Naive thymus-derived CD4-positive, alpha-beta T cell (primary cell): ENCODE results near the gene SSC5D. TPM values are rescaled to one million over a fixed set of nuclear protein-coding genes. Genes with fewer than 3 reads are reported as not detected.
"Not testable (repeated sequence)": the region's sequence is repeated elsewhere in the genome, so short reads cannot be mapped to it uniquely, and the experiment has no call there.

ENCODE experiments used
- ATAC-seq: fragments of 150-1000 bp; cut with Tn5 transposase; 2 replicates; pipeline ENCODE4 v1.10.0; 2021; ENCODE audit warnings: mild to moderate bottlenecking, moderate library complexity
- CTCF ChIA-PET: fragments of 350-600 bp; sonication (Branson Sonifier 250); formaldehyde crosslinking; loops from one replicate; lab custom pipeline; 2021; ENCODE audit warnings: antibody characterized with exemption; lab: Charles Lee
- POLR2A ChIA-PET: fragments of 350-600 bp; sonication (Branson Sonifier 250); formaldehyde crosslinking; loops from one replicate; lab custom pipeline; 2021; ENCODE audit warnings: antibody characterized with exemption, inconsistent platforms; lab: Charles Lee
- DNase-seq, 9 donors: peaks; one replicate each; pipeline versions ENCODE4 v3.0.0 to v3.0.0-alpha.2; 2020 to 2022; ENCODE audit warnings: mixed read lengths in 1 of 9
- H3K27ac ChIP-seq: one replicate; pipeline ENCODE4 v1.7.0; 2013; ENCODE audit warnings: mild to moderate bottlenecking, low read depth, low read length, moderate library complexity
- H3K27me3 ChIP-seq, 2 donors: one replicate each; pipeline ENCODE4 v1.7.0; 2013; ENCODE audit warnings: low read length in 2 of 2, mild to moderate bottlenecking in 2 of 2, moderate library complexity in 2 of 2; ENCODE audit not compliant: control insufficient read depth in 2 of 2, insufficient read depth in 2 of 2
- H3K36me3 ChIP-seq, 3 experiments: 1 replicate in 2 of 3; 2 replicates in 1 of 3; pipeline ENCODE4 v1.7.0; 2013; ENCODE audit warnings: low read length in 3 of 3, mild to moderate bottlenecking in 3 of 3, moderate library complexity in 1 of 3; ENCODE audit not compliant: insufficient read depth in 3 of 3, control insufficient read depth in 2 of 3
- H3K4me1 ChIP-seq, 2 donors: one replicate each; pipeline ENCODE4 v1.7.0; 2013; ENCODE audit warnings: low read length in 2 of 2, mild to moderate bottlenecking in 2 of 2, moderate library complexity in 1 of 2; ENCODE audit not compliant: control insufficient read depth in 2 of 2, insufficient read depth in 2 of 2
- H3K4me3 ChIP-seq: 2 replicates; pipeline ENCODE4 v1.7.0; 2013; ENCODE audit warnings: mild to moderate bottlenecking, low read length
- H3K9me3 ChIP-seq, 3 experiments: 1 replicate in 2 of 3; 2 replicates in 1 of 3; pipeline ENCODE4 v1.7.0; 2013; ENCODE audit warnings: low read length in 3 of 3; ENCODE audit not compliant: control insufficient read depth in 2 of 3
- H3K27ac Mint-ChIP-seq, 9 donors: one replicate each; pipeline ENCODE4 v1.8.0; 2020 to 2022; ENCODE audit warnings: mixed read lengths in 9 of 9, mild to moderate bottlenecking in 8 of 9, moderate library complexity in 5 of 9, inconsistent platforms in 2 of 9
- H3K27me3 Mint-ChIP-seq, 5 donors: one replicate each; pipeline ENCODE4 v1.8.0; 2021 to 2022; ENCODE audit warnings: mixed read lengths in 5 of 5, mild to moderate bottlenecking in 1 of 5
- H3K36me3 Mint-ChIP-seq, 5 donors: one replicate each; pipeline ENCODE4 v1.8.0; 2020 to 2022; ENCODE audit warnings: mixed read lengths in 5 of 5, mild to moderate bottlenecking in 3 of 5, inconsistent platforms in 1 of 5
- H3K4me1 Mint-ChIP-seq, 7 donors: one replicate each; pipeline ENCODE4 v1.8.0; 2020 to 2022; ENCODE audit warnings: mixed read lengths in 7 of 7, mild to moderate bottlenecking in 3 of 7, inconsistent platforms in 1 of 7
- H3K4me3 Mint-ChIP-seq, 10 donors: one replicate each; pipeline ENCODE4 v1.8.0; 2020 to 2022; ENCODE audit warnings: mild to moderate bottlenecking in 10 of 10, mixed read lengths in 10 of 10, moderate library complexity in 6 of 10, inconsistent platforms in 2 of 10
- H3K9me3 Mint-ChIP-seq, 11 donors: one replicate each; pipeline ENCODE4 v1.8.0; 2020 to 2022; ENCODE audit warnings: mixed read lengths in 11 of 11, mild to moderate bottlenecking in 4 of 11, inconsistent platforms in 1 of 11, moderate library complexity in 1 of 11
- intact Hi-C, 2 donors: fragments of 100-400 bp; cut with micrococcal nuclease; formaldehyde crosslinking; loops; one replicate each; pipeline ENCODE4 v1.15.1; 2023
- polyA plus RNA-seq, 2 donors: library from polyadenylated mRNA; unstranded; fragments of 300-500 nt; fragmentation: Illumina TruSeq; gene quantifications; one replicate each; pipeline ENCODE4 v1.2.3, GENCODE V29; 2021
- total RNA-seq, 6 experiments: library from RNA in 5 of 6; stranded (reverse) in 5 of 6; gene quantifications; 1 replicate in 5 of 6; 2 replicates in 1 of 6; pipeline ENCODE4 v1.2.3 and lab custom pipeline; 2021 to 2026

The SSC5D gene
- total and polyA plus RNA-seq, 7 experiments from 2014 or later = 0.21 to 0.48 (median 0.35) TPM; not detected in 2

DNA sequence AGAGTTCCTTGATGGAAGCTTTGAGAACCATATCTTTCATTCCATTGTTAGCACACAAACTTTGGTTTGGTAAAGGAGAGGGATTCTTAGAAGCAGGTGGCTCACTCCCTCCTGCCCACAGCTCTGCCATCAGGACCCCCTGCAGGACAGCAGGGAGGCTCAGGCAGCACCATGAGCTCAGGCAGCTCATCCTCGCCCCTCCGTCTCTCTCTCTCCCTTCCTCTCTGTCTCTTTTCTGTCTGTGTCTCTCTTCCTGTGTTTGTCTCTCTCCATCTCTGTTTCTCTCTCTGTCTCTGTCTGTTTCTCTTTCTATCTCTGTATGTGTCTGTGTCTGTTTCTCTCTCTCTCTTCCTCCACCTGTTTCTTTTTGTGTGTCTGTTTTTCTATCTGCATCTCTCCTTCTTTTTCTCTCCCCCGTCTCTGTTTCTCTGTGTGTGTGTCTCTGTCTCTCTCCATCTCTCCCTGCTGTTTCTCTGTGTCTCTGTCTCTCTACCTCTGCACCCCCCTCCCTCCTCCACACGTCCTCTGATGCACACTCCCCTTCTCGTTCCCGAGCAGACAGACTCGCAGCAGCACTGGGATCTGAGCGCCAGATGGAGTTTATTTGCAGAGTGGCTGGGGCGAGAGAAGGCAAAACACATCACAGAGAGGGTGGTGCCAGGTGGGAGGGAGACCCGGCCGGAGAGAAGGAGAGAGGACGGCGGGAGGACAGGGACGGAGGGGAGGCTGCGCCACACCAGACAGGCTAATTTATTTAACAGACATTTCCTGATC, 40.0 kb downstream of the SSC5D start:
- POLR2A ChIA-PET = no interaction called here
- H3K4me1 ChIP-seq = no peaks in the 10 kb centered on the region
- Mint-ChIP-seq H3K27ac (no peak overlapping the region), H3K4me3 (no peak overlapping the region), H3K36me3 (no peaks in the 10 kb centered on the region), H3K9me3 (no peaks in the 10 kb centered on the region), H3K27me3 (peaks cover 0 to 9% (median 3%) of the 10 kb centered on the region in 5 donors), H3K4me1 (no peaks in the 10 kb centered on the region)
- CTCF ChIA-PET = interaction anchor here (1.1 kb wide), 1 partner anchor 45 kb away, joined by 3 read pairs; no protein-coding TSS in a partner anchor
- no peak overlapping the region for H3K27ac ChIP-seq
- no peak for DNase-seq
- no peak for ATAC-seq
- no peaks in the 10 kb centered on the region for H3K36me3 ChIP-seq
- no peaks in the 10 kb centered on the region for H3K27me3 ChIP-seq
- H3K9me3 ChIP-seq = no peaks in the 10 kb centered on the region
- H3K4me3 ChIP-seq = no peak overlapping the region
- intact Hi-C loops = no loop called here

DNA sequence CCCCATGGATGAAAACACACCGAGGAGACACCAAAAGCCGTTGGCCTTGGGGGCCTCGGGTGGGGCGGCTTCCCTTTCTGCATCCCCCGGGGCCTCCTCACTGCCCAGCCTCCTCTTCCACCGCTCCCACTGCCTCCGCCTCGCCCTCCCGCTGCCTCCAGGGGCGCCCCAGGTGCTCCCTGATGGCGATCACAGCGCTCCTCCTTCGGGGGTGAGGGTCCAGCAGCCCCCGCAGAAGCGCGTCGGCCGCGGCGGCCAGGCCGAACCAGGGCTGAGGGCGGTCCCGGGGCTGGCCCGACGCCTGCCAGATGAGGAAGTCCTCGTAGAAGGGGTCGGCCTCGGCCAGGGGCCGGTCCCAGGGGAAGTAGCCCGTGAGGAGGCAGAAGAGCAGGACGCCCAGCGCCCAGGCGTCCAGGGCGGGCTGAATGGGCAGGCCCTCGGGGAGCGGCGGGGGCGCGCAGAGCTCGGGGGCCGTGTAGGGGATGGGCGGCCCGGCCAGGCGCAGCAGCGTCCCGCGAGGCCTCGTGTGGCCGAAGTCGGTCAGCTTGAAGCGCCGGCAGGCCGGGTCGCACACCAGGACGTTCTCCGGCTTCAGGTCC, 41.5 kb downstream of the SSC5D start:
- no peak for DNase-seq
- H3K27ac Mint-ChIP-seq = no peak overlapping the region
- H3K4me3 ChIP-seq = no peak overlapping the region
- no peaks in the 10 kb centered on the region for H3K4me1 Mint-ChIP-seq
- ChIA-PET POLR2A (no interaction called here), CTCF (no interaction called here)
- intact Hi-C loops = no loop called here
- no peaks in the 10 kb centered on the region for H3K4me1 ChIP-seq
- no peaks in the 10 kb centered on the region for H3K36me3 Mint-ChIP-seq
- no peak overlapping the region for H3K27ac ChIP-seq
- H3K9me3 ChIP-seq = no peaks in the 10 kb centered on the region
- H3K9me3 Mint-ChIP-seq = no peaks in the 10 kb centered on the region
- H3K36me3 ChIP-seq = no peaks in the 10 kb centered on the region
- peaks cover 0 to 4% (median 0%) of the 10 kb centered on the region in 5 donors for H3K27me3 Mint-ChIP-seq
- no peak overlapping the region for H3K4me3 Mint-ChIP-seq
- H3K27me3 ChIP-seq = no peaks in the 10 kb centered on the region
- ATAC-seq = no peak

DNA sequence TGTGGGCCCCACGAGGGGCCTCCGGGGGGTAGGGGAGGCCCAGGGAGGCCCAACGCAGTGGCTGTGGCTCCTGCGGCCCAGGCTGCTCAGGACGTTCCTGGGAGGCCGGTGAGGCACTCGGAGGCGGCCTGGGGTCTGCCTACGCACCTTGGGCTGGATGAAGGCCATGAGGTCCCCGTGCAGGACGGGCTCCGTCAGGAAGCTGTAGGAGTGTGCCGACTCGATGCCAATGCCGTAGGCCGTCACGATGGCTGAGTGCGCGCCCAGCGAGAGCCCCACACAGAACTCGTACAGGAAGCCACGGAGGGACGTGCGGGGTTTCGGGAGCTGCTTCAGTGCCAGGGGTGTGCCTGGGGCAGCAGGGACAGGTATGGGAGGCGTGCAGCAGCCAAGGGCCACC, 42.8 kb downstream of the SSC5D start:
- Mint-ChIP-seq H3K36me3 (no peaks in the 10 kb centered on the region), H3K27ac (no peak overlapping the region), H3K4me3 (no peak overlapping the region), H3K9me3 (no peaks in the 10 kb centered on the region), H3K27me3 (no peaks in the 10 kb centered on the region), H3K4me1 (no peaks in the 10 kb centered on the region)
- POLR2A ChIA-PET = no interaction called here
- no peaks in the 10 kb centered on the region for H3K9me3 ChIP-seq
- H3K27ac ChIP-seq = no peak overlapping the region
- H3K4me3 ChIP-seq = no peak overlapping the region
- ATAC-seq (no peak), DNase-seq (no peak)
- intact Hi-C loops = no loop called here
- CTCF ChIA-PET = no interaction called here
- H3K27me3 ChIP-seq = no peaks in the 10 kb centered on the region
- H3K36me3 ChIP-seq = no peaks in the 10 kb centered on the region
- no peaks in the 10 kb centered on the region for H3K4me1 ChIP-seq

DNA sequence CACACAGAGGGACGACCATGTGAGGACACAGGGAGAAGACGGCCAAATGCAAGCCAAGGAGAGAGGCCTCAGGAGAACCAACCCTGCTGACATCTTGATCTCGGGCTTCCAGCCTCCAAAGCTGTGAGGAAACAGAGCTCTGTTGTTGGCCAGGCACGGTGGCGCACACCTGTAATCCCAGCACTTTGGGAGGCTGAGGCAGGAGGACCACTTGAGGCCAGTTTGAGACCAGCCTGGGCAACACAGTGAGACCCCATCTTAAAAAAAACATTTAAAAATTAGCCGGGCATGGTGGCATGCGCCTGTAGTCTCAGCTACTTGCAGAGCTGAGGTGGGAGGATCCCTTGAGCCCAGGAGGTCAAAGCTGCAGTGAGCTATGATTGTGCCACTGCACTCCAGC, 46.0 kb downstream of the SSC5D start:
- H3K27me3 Mint-ChIP-seq, POLR2A ChIA-PET, H3K36me3 Mint-ChIP-seq, H3K4me1 ChIP-seq, ATAC-seq, H3K9me3 Mint-ChIP-seq, H3K27ac ChIP-seq, H3K36me3 ChIP-seq, intact Hi-C loops, H3K4me3 Mint-ChIP-seq, H3K9me3 ChIP-seq, H3K27me3 ChIP-seq, H3K4me1 Mint-ChIP-seq, H3K4me3 ChIP-seq, CTCF ChIA-PET, DNase-seq: not testable (repeated sequence)
- H3K27ac Mint-ChIP-seq = peak overlapping the region in 1 of 9 donors; percentile 54

DNA sequence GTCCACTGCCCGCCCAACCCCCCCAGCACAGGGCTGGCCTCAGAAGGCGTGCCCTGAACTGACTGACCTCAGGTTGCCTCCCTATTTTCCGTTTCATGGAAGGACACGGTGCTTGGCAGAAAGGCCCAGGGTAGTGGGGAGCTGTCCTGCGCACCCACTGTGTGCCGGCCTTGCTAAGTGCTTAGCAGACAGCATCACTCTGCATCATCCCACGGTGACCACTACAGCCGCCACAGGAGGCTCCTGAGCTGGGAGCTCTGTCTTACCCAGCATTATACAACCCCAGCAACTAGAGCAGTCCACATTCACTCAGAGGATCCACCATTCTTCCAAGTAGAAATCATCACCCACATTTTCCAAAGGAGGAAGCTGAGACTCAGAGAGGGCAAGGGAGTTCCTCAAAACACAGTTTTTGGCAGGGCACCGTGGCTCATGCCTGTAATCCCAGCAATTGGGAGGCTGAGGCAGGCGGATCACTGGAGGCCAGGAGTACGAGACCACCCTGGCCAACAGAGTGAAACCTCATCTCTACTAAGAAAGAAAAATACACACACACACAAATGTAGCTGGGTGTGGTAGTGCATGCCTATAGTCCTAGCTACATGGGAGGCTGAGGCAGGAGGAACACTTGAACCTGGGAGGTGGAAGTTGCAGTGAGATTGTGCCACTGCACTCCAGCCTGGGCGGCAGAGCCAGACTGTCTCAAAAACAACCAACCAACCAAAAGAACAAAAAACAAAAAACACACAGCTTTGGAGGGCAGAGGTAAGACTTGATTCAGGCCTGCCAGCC, 47.1 kb downstream of the SSC5D start:
- no peaks in the 10 kb centered on the region for H3K4me1 ChIP-seq
- intact Hi-C loops = no loop called here
- H3K4me1 Mint-ChIP-seq = no peaks in the 10 kb centered on the region
- ChIA-PET CTCF (interaction anchor here (0.6 kb wide), 2 partner anchors 1192 to 1334 kb away, joined by 3 read pairs; no protein-coding TSS in a partner anchor), POLR2A (interaction anchor here (1.0 kb wide), 1 partner anchor 419 kb away, joined by 3 read pairs; no protein-coding TSS in a partner anchor)
- no peak overlapping the region for H3K27ac Mint-ChIP-seq
- ATAC-seq (no peak), DNase-seq (no peak)
- H3K36me3 Mint-ChIP-seq = no peaks in the 10 kb centered on the region
- H3K9me3 ChIP-seq = no peaks in the 10 kb centered on the region
- H3K27me3 Mint-ChIP-seq = no peaks in the 10 kb centered on the region
- no peaks in the 10 kb centered on the region for H3K27me3 ChIP-seq
- H3K36me3 ChIP-seq = no peaks in the 10 kb centered on the region
- no peak overlapping the region for H3K27ac ChIP-seq
- H3K4me3 Mint-ChIP-seq = no peak overlapping the region
- no peak overlapping the region for H3K4me3 ChIP-seq
- no peaks in the 10 kb centered on the region for H3K9me3 Mint-ChIP-seq

DNA sequence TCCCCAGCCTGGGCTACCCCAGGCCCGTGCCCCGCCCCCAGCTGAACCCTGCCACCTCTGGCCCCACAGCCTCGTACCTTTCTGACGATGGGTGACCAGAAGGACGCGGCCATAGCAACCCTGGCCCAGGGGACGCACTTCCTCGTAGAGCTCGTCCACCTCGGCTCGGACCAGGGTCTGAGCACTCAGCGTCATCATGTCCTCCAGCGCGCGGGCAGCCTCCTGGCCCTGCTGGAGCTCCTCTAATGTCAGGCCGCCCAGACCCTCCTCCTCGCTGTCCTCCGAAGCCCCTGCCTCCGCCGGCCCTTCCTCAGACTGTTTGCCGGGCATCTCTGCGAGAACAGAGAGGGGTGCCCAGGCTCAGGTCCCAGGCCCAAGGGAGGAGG, 47.7 kb downstream of the SSC5D start:
- no peak overlapping the region for H3K27ac ChIP-seq
- Mint-ChIP-seq H3K27ac (no peak overlapping the region), H3K4me1 (no peaks in the 10 kb centered on the region), H3K4me3 (no peak overlapping the region), H3K36me3 (no peaks in the 10 kb centered on the region), H3K27me3 (peaks cover 0 to 3% (median 0%) of the 10 kb centered on the region in 5 donors), H3K9me3 (no peaks in the 10 kb centered on the region)
- no peak overlapping the region for H3K4me3 ChIP-seq
- DNase-seq (no peak), ATAC-seq (no peak)
- ChIA-PET CTCF (interaction anchor here (0.6 kb wide), 2 partner anchors 1192 to 1335 kb away, joined by 3 read pairs; no protein-coding TSS in a partner anchor), POLR2A (interaction anchor here (1.0 kb wide), 1 partner anchor 419 kb away, joined by 3 read pairs; no protein-coding TSS in a partner anchor)
- H3K27me3 ChIP-seq = no peaks in the 10 kb centered on the region
- no peaks in the 10 kb centered on the region for H3K36me3 ChIP-seq
- intact Hi-C loops = no loop called here
- H3K9me3 ChIP-seq = no peaks in the 10 kb centered on the region
- H3K4me1 ChIP-seq = no peaks in the 10 kb centered on the region
